Activated T-helper 1 cell treated with Interleukin-2 at 50 U/mL for 16 hours (primary cell): Measurements from ENCODE around the gene CYSLTR2.
"Not testable (repeated sequence)": the region's sequence is repeated elsewhere in the genome, so short reads cannot be mapped to it uniquely, and the experiment has no call there.

Experiments
- DNase-seq: peaks from one replicate; pipeline ENCODE4 v3.0.0-alpha.2; 2020; ENCODE audit warnings: low read depth

CYSLTR2 gene

DNA sequence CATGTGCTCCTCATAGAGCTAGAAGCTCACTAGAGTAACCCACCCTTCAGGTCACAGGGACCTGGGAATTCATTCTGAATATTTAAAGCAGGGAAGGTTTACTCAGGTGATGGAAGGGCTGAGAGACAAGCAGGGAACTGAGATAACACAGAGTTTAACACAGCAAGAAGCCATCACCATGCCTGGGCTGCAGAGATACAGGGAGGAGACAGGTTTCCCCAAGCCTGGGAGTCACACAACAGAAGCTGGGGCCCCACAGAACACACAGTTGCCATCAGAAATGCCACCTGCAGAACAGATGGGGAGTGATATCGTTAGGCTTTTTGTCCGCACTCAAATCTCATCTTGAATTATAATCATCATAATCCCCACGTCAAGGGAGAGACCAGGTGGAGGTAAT is 7.9 kb upstream of the CYSLTR2 start:
- DNase-seq = no peak

- no peak for DNase-seq
These were observed 6.9 kb upstream of the CYSLTR2 start for GRCh38 chr13:48646791-48647190.

- no peak for DNase-seq
These were observed 6.1 kb upstream of the CYSLTR2 start for GRCh38 chr13:48647625-48648024.

DNA sequence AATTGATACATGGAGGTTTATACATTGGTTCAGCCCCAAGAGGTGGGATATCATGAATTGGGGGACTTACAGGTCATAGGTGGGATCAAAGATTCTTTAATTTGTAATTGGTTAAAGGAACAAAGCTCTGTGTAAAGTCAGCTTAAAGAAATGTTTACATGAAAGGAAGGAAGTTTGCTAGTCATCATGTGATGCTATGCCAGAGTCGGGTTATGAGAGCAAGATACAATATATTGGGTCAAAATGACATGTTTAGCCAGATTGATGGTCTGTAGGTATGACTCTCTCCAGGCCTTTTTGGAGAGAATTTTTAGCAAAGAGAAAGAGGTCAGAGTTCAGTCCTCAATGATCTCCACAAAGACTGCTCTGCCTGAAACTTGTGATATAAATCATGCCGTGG is 5.3 kb upstream of the CYSLTR2 start:
- DNase-seq = no peak

DNA sequence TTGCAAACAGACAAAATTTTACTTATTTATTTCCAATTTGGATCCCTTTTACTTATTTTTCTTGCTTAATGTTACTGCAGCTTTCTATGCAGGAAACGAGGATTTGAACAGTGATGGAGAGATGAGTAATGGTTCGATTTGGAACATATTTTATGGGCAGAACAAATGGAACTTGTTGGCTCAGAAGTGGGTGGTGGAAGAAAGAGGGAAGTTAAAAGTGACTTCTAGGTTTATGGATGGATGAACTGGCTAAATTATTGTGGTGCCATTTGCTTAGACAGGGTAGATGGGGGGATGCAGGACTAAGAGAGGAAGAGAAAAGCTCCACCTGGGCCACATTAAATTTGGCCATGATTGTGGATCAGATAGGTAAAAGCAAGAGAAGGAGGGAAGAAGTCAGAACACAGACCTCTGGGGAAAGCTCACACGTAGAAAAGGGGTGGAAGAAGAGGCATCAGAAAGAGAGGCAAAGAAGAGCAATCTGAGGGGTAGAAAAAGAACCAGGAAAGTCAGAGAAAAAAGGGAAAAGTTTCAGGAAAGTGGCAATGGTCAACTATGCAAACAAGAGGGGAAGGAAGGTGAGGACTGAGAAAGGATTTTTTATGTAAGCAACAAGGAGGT is 768 bp upstream of the CYSLTR2 start:
- DNase-seq = no peak

DNA sequence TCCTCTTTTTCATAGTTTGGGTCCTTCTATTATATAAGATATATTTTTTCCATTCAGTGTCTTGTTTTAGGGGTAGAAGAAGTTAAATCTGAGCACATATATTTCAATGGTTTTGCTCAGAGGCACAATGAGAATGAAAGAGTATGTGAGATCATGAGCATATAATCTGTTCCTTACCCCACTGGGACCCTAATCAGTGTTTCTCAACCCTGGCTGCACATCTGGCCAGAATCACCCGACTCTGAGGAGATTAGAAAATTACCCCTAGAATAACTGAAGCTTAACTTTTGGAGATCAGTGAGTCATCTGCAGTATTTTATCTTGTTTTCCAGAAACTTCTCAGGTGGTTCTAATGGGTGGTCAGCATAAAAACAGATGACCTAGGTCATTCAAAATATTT is 782 bp downstream of the CYSLTR2 start:
- DNase-seq = no peak

GRCh38 chr13:48655291-48655690 is 1.6 kb downstream of the CYSLTR2 start:
- DNase-seq = no peak

DNA sequence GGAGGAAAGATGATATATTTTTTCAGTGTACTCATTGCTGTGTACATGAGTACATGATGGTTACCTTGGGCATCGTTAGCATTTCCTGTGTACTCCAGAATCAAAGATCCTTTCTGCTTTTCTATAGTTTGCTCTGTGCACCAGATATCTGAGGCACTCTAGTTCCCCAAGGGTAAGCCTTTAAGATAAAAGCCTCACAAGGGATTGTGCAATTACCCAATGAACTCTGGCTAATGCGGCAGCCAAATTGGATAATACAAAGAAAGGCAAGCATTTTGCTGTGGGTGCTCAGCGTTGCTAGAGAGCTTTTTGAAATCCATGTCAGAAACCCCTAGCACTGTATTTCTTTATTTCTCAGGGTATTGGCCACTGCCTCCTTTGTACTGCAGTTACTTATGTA is 2.9 kb downstream of the CYSLTR2 start:
- DNase-seq = no peak

- DNase-seq = no peak
These were observed 6.8 kb downstream of the CYSLTR2 start for GRCh38 chr13:48660361-48661076.

DNA sequence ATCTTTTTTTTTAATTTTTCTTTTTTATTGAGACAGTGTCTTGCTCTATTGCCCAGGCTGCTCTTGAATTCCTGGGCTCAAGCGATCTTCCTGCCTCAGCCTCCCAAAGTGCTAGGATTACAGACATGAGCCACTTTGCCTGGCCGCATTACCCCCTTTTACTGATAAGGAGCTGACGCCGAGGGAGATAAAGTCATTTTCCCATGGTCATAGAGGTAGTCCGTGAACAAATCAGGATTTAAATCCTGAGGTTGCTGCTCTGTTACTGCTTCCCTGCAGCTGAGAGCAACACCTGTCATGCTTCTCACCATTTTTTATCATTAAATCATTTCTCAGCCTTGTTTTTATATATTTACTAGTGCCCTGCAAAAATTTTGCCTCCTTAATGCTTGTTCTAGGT is 7.4 kb downstream of the CYSLTR2 start:
- DNase-seq = no peak

- DNase-seq = no peak
These were observed 8.5 kb downstream of the CYSLTR2 start for GRCh38 chr13:48662226-48662625.

DNA sequence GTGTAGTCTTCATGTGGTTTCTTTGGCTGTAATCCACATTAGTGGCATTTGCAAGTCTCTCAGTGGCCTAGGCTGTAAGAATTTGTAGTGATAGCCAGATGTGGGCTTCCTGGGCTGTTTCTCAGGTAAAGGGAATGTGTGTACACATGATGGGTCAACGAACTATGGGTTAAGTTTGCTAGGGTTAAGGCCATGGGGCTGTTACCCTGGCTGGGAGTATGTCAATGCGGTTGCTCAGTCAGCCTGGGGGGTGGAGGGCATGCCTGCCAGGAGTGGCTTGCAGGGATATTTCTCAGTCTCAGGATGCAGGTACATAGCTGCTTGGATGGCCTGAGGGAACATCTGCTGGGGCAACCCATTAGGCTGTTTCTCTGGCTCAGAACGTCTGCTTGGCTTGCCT is 13.4 kb downstream of the CYSLTR2 start:
- no peak for DNase-seq

- not testable (repeated sequence) for DNase-seq
These were observed 17.7 kb downstream of the CYSLTR2 start for GRCh38 chr13:48671421-48671820.

DNA sequence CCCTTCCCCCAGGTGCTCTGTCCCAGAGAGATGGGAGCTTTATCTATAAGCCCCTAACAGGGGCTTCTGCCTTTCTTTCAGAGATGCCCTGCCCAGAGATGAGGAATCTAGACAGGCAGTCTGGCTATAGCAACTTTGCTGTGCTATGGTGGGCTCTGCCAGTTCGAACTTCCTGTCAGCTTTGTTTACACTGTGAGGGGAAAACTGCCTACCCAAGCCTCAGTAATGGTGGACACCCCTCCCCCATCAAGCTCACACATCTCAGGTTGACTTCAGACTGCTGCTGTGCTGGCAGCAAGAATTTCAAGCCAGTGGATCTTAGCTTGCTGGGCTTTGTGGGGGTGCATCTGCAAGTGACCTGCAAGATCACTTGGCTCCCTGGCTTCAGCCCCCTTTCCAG is 21.5 kb downstream of the CYSLTR2 start:
- no peak for DNase-seq

GRCh38 chr13:48678316-48678715 is 24.6 kb downstream of the CYSLTR2 start:
- no peak for DNase-seq

GRCh38 chr13:48679941-48680680 is 26.4 kb downstream of the CYSLTR2 start:
- DNase-seq = no peak

DNA sequence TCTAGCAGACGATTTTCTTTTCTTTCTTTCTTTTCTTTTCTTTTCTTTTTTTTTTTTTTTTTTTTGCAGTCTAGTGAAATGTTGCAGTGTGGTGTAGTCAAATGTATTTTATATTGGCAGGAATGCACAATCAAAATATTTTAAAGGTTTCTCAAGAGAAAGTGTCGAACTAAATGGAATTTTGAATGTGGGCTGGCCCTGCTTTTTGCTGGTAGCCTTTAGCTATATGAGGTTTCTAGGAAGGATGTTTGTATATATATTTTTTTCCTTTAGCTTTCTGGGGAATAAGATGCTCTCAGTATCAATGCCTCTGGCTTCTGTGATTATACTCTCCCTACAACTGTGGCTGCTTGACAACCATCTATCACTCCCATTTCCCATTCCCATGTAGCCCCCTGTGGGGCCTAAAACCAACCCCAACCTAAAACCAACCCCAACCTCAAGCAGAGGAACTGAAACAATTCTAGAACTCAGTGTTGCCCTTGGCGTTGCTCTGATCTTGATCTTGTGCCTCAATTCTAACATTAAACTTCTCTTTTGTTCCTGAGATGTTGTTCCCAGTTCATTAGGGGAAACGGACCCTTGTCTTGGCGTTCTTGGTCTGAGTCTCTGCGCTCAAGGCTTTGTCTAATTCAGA is 27.1 kb downstream of the CYSLTR2 start:
- DNase-seq = no peak

DNA sequence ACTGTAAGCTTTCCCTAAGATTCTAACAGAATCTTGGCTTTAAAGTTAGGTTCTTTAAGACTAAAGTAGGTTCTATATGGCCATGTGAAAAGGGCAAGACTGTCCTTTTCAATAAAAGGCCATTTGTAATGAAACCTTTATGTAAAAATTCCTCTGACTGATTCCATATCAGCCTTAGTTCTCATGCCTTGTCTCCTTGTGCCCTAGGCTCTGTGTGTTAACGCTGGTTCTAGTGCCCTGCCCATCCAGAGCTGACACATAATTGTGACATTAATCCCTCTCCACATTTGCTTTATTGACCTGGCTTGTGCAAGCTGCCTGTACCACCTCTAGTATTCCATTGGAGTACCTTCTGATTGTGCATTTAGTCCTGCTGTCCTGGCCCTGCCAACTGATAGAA is 28.2 kb downstream of the CYSLTR2 start:
- DNase-seq = no peak

DNA sequence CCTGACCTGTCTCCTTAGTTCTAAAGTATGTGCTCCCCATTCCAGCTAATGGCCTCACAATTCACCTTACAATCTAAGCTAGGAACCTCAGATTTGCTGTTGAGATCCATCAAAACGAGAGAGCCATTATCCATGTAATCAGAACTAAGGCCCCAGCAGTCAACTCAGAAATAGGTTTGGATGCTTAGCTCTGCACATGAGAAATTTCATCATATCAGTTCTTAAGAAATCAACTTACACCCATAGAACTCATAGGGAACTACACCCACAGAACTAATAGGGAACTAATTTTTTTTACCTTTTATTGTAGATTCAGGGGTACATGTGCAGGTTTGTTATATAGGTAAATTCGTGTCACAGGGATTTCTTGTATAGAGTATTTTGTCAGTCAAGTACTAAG is 28.7 kb downstream of the CYSLTR2 start:
- no peak for DNase-seq

DNA sequence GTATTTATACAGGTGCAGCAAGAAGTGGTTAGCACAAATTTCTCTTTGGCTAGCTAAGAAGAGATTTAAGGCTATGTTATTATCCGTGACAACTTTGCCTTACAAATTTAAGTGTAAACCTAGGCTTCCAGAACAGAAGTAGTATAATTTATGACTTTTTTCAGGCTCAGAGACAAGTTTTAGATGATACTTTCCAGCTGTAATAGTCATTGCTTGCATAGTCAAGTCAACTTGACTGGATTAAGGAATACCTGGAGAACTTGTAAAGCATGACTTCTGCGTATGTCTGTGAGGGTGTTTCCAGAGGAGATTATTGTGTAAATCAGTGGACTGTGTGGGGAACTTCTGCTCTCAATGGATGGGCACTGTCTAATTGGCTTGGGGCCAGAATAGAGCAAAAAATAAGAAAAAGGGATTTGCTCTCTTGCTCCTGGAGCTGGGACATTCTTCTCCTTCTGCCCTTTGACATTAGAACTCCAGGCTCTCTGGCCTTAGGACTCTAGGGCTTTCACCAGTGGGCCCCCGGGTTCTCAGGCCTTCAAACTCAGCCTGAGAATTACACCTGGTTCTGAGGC is 33.0 kb downstream of the CYSLTR2 start:
- no peak for DNase-seq

DNA sequence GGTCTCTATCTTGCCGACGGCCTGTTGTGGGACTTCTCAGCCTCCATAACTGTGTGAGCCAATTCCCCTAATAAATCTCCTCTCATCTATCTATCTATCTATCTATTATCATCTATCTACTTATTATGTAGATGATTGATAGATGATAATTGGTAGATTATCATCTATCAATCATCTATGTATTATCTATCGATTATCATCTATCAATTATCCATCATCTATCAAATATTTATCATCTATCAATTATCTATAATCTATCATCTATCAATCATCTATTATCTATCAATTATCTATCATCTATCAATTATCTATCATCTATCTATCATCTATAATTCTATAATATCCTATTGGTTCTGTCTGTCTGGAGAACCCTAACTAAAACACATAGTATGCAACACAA is 33.5 kb downstream of the CYSLTR2 start:
- no peak for DNase-seq

DNA sequence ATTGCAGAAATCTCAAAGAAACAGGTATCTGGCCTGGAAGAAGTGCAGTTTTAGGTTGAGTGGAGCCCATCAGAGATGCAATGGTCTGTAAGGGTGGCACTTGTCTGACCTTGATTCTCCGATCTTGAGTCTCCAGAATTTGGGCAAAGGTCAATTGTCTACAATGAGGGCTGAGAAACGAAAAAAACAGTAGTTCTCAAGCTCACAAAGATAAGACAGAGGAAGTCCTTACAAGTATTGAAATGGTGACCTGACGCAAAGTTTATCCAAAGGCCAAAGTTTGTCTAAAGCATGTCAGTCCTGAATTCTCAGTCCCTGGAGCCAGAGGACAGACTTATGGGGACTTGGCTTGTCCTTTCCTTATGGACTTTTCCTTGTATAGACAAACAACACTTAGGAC is 40.3 kb downstream of the CYSLTR2 start:
- no peak for DNase-seq

DNA sequence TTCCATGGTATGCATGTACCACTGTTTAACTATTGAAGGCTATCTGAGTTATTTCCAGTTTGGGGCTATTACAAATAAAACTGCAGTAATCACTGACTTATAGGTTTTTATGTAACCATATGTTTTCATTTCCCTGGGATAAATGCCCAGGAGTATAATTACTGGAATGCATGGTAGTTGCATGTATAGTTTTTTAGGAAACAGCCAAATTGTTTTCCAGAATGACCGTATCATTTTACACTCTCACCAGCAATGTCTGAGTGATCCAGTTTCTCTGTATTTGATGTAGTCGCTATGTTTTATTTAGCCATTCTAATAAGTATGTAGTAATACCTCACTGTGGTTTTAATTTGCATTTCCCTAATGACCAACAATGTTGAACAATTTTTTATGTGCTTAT is 42.0 kb downstream of the CYSLTR2 start:
- DNase-seq = no peak
